K562 treated with DMSO at 1 percent for 48 hours (cell line): ENCODE measurements around the gene ATP1A3. TPM values are rescaled to one million over a fixed set of nuclear protein-coding genes. Genes with fewer than 3 reads are reported as not detected.

Source experiments
- total RNA-seq: library from RNA; unstranded; fragments of 300-600 nt; gene quantifications from 2 replicates; pipeline ENCODE4 v1.2.3, GENCODE V29; 2022; ENCODE audit warnings: low replicate concordance; ENCODE audit errors: extremely low read depth

The ATP1A3 gene
- total RNA-seq = not detected in 2 replicates

DNA sequence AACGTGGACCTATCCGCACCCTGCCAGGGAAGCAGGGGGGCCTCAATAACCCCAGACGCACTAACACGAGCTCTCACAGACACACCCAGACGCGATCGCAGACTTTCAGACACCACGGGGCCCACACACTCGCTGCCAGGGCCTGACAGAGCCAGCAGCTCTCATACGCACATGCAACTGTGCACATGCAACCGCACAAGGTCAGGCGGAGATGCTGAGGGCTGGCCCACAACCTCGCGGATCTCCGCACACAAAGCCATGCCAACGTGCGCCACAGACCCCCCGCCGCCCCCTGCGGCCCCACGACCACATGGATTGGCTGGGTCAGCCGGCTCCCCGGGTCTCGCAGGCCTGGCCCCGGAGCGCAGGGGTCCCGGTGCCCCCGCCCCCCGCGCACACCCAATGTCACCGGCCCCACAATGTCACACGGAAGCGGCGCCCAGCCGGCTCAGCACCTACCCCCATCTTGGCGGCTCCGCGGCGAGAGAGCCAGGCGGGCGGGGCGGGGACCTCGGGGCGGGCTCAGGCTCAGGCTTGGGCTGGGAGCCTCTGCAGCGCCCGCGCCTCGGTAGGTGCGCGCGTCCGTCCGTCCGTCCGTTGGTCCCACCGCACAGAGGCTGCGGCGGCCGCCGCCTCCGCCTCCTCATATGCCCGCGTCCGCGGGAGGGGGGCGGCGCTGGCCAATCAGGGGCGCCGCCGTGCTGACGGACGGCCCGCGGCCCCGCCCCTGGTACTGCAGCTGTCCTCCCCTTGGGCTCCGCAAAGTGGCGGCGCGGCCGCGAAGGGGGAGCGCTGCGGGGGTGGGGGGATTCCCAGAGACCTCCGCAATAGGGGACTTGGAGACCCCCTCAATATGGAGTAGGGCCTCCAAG, at the start of gene ATP1A3:
TSS of gene ATP1A3 (minus strand) at position 619 of the 872 bp plus-strand sequence. CDS start at position 465, 154 bp downstream.

DNA sequence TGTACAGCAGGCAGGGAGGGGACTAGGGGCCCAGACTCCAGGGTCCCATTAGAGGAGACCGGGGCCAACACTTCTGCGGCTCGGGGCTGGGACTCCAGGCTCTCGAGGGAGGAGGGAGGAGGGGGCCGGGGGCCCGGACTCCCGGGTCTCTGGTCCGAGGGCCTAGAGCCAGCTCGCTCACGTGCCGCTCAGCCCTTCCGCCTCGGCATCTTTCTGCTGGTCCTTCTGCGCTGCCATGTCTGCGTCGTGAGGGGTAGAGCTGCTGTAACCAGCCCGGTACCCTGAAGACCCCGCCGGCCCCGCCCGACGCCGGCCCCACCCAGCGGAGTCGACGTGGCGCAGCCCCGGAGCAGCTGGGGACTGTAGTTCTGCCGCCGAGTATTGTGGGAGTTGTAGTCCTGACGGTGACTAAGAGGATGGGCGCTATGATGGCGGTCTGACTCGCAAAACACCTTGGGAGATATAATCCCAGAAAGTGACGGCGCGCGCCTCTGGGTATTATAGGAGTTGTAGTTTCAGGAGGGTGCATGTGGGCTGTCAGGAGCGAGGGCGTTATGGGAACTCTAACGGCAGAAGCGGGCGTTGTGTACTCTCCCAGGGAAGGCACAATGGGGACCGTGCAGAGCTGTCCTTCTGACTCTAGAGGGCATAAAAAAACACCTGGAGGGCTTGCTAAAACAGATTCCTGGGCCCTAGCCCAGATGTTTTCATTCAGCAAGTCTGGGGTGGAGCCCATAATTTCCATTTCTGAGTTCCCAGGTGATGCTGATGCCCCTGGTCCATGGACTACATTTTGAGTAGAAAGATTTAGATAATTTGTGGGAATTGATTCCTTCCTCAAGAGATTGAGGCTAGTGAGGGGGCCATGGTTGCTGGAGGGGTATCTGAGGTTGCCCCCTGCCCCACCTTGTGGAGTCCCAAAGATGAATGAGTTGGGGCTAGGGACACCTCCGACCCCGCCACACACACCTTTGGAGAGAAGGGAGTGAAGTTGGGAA, 34.7 kb downstream of the ATP1A3 start, which contains the start of gene RABAC1:
TSS of gene RABAC1 (minus strand) at position 266 of the 998 bp plus-strand sequence. CDS start at position 237, 29 bp downstream.

DNA sequence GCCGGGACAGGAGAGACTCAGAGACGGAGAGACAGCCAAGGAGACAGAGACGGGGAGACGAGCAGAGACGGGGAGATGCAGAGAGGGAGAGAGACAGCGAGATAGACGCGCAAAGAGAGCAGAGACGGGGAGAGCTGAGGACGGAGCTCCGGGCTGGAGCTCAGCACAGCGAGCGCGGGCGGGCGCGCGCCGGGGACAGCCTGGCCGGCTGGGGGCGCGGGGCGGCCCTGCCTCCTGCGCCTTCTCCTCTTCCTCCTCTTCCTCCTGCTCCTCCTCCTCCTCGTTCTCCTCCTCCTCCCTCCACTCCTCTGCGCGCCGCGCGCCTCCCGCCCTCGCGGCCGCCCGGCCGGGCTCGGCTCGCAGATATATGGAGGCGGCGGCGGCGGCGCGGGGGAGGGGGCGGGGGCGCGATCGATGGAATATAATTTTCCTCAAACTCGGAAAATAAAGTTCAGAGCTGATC, 65.8 kb downstream of the ATP1A3 start, which contains the start of gene ERFL:
TSS of gene ERFL (minus strand) at position 229 of the 463 bp plus-strand sequence. CDS start 15,530 bp downstream, outside the sequence.

Other genes with a start within 250 kb of the ATP1A3 start
- gene CEACAM6, start 238.7 kb downstream of the ATP1A3 start, total RNA-seq = not detected in 2 replicates
- not detected in 2 replicates for gene CEACAM3, start 197.6 kb downstream of the ATP1A3 start, total RNA-seq
- not detected in 2 replicates for gene LYPD4, start 149.5 kb downstream of the ATP1A3 start, total RNA-seq
- not detected in 2 replicates for gene DMRTC2, start 149.2 kb downstream of the ATP1A3 start, total RNA-seq
- gene RPS19, start 134.0 kb downstream of the ATP1A3 start, total RNA-seq = 4,914 TPM in 1 of 2 replicates, not detected in the other
- gene CD79A, start 117.0 kb downstream of the ATP1A3 start, total RNA-seq = not detected in 2 replicates
- gene ARHGEF1, start 111.0 kb downstream of the ATP1A3 start, total RNA-seq = not detected in 2 replicates
- gene ERFL, start 65.8 kb downstream of the ATP1A3 start, total RNA-seq = not detected in 2 replicates
- not detected in 2 replicates for gene RABAC1, start 34.9 kb downstream of the ATP1A3 start, total RNA-seq
- gene GRIK5, start 76.0 kb upstream of the ATP1A3 start, total RNA-seq = not detected in 2 replicates
- not detected in 2 replicates for gene ZNF574, start 81.9 kb upstream of the ATP1A3 start, total RNA-seq
- gene POU2F2, start 138.2 kb upstream of the ATP1A3 start, total RNA-seq = not detected in 2 replicates
- gene DEDD2, start 223.4 kb upstream of the ATP1A3 start, total RNA-seq = not detected in 2 replicates
- gene ZNF526, start 226.1 kb upstream of the ATP1A3 start, total RNA-seq = not detected in 2 replicates
- gene GSK3A, start 248.4 kb upstream of the ATP1A3 start, total RNA-seq = not detected in 2 replicates